K562 treated with DMSO at 1 percent for 12 hours (cell line): Measurements from ENCODE around the gene FBXO45. TPM values are rescaled to one million over a fixed set of nuclear protein-coding genes. Genes with fewer than 3 reads are reported as not detected.

Source experiments
- total RNA-seq: library from RNA; unstranded; fragments of 300-600 nt; gene quantifications from 2 replicates; pipeline ENCODE4 v1.2.3, GENCODE V29; 2022; ENCODE audit not compliant: insufficient read depth

FBXO45 gene
- 5.0 and 15.3 TPM in 2 replicates for total RNA-seq

GRCh38 chr3:196568246-196569002 lies at the start of gene FBXO45, which contains the start of gene WDR53:
FBXO45 (plus strand) TSS chr3:196568660; CDS start chr3:196568985, 325 bp downstream.
WDR53 (minus strand) TSS chr3:196568554; CDS start chr3:196561475, 7,079 bp downstream.

Other genes with a start within 250 kb of the FBXO45 start
- gene TM4SF19, start 230.3 kb upstream of the FBXO45 start, total RNA-seq: 3.6 and 14.1 TPM in 2 replicates
- gene UBXN7, start 136.2 kb upstream of the FBXO45 start, total RNA-seq: 3.9 and 17.1 TPM in 2 replicates
- gene RNF168, start 64.9 kb upstream of the FBXO45 start, total RNA-seq: 7.1 and 18.0 TPM in 2 replicates
- gene SMCO1, start 53.3 kb upstream of the FBXO45 start, total RNA-seq: not detected in 2 replicates
- gene WDR53, start 106 bp upstream of the FBXO45 start, total RNA-seq: 21.3 and 25.1 TPM in 2 replicates
- 9.0 and 14.0 TPM in 2 replicates for gene NRROS, start 71.0 kb downstream of the FBXO45 start, total RNA-seq
- gene CEP19, start 143.6 kb downstream of the FBXO45 start, total RNA-seq: 2.8 and 4.8 TPM in 2 replicates
- 28.6 and 38.1 TPM in 2 replicates for gene PIGX, start 143.7 kb downstream of the FBXO45 start, total RNA-seq
- 9.5 and 36.4 TPM in 2 replicates for gene PAK2, start 171.2 kb downstream of the FBXO45 start, total RNA-seq